H1 (cell line): ENCODE results near the gene TP53I13. TPM values are rescaled to one million over a fixed set of nuclear protein-coding genes. Genes with fewer than 3 reads are reported as not detected.

Experiments used
- CTCF ChIA-PET: fragments of 300-600 bp; sonication (Branson Sonifier 250); formaldehyde crosslinking; loops from one replicate; lab custom pipeline; 2021; ENCODE audit not compliant: partially characterized antibody; lab: Charles Lee
- POLR2A ChIA-PET: fragments of 300-600 bp; sonication (Branson Sonifier 250); formaldehyde crosslinking; loops from one replicate; lab custom pipeline; 2021; ENCODE audit warnings: inconsistent platforms; ENCODE audit not compliant: partially characterized antibody; lab: Charles Lee
- DNase-seq, 2 experiments: peaks; one replicate each; pipeline versions ENCODE4 v3.0.0 to v3.0.0-alpha.2; 2010 to 2022; ENCODE audit warnings: low spot score in 2 of 2, low read depth in 1 of 2, mixed read lengths in 1 of 2
- FAIRE-seq: peaks from 2 replicates; lab custom pipeline; 2011; peaks lifted over from hg19 to GRCh38; lab: Jason Lieb, UNC
- H2AFZ ChIP-seq: 2 replicates; pipeline ENCODE4 v1.8.1; 2012; ENCODE audit warnings: low read length, inconsistent platforms
- H2AK5ac ChIP-seq: 2 replicates; pipeline ENCODE4 v1.6.1; 2013; ENCODE audit warnings: low read depth, low read length
- H2BK120ac ChIP-seq: replicated peaks from 2 replicates; pipeline ENCODE3; 2013; ENCODE audit warnings: low read depth, low read length, inconsistent platforms
- H2BK12ac ChIP-seq: 2 replicates; pipeline ENCODE4 v1.6.1; 2013; ENCODE audit warnings: low read depth, low read length
- H2BK15ac ChIP-seq: 2 replicates; pipeline ENCODE4 v1.6.1; 2013; ENCODE audit warnings: low read length
- H2BK20ac ChIP-seq: 2 replicates; pipeline ENCODE4 v1.6.1; 2013; ENCODE audit warnings: low read length
- H2BK5ac ChIP-seq: 2 replicates; pipeline ENCODE4 v1.6.1; 2013; ENCODE audit warnings: low read depth, low read length
- H3K14ac ChIP-seq: 2 replicates; pipeline ENCODE4 v1.6.1; 2013; ENCODE audit warnings: inconsistent platforms; ENCODE audit not compliant: insufficient read length
- H3K18ac ChIP-seq: 2 replicates; pipeline ENCODE4 v1.6.1; 2013; ENCODE audit warnings: low read length; ENCODE audit errors: extremely low read depth
- H3K23ac ChIP-seq: 2 replicates; pipeline ENCODE4 v1.6.1; 2013; ENCODE audit warnings: inconsistent platforms; ENCODE audit not compliant: insufficient read length
- H3K23me2 ChIP-seq: 2 replicates; pipeline ENCODE4 v1.6.1; 2013; ENCODE audit warnings: low read depth, low read length
- H3K27ac ChIP-seq: 2 replicates; pipeline ENCODE4 v1.6.1; 2011; ENCODE audit warnings: low read depth, low read length, inconsistent platforms
- H3K27me3 ChIP-seq, 4 experiments: replicated peaks in 1 of 4; 1 replicate in 1 of 4; 2 replicates in 3 of 4; pipeline versions ENCODE4 v1.6.1 to v1.8.1; 2011 to 2013; ENCODE audit warnings: low read length in 3 of 4, mild to moderate bottlenecking in 3 of 4, inconsistent platforms in 2 of 4, mixed read lengths in 2 of 4, moderate library complexity in 1 of 4; ENCODE audit not compliant: control insufficient read depth in 3 of 4, insufficient read depth in 3 of 4; ENCODE audit errors: extremely low read depth in 1 of 4
- H3K36me3 ChIP-seq, 4 experiments: 2 replicates each; pipeline versions ENCODE4 v1.6.1 to v1.8.1; 2011 to 2013; ENCODE audit warnings: mild to moderate bottlenecking in 4 of 4, low read length in 3 of 4, moderate library complexity in 2 of 4, control low read depth in 1 of 4, inconsistent platforms in 1 of 4; ENCODE audit not compliant: insufficient read depth in 4 of 4, control insufficient read depth in 2 of 4
- H3K4ac ChIP-seq: replicated peaks from 2 replicates; pipeline ENCODE3; 2013; ENCODE audit warnings: low read length, low read depth, mixed read lengths, inconsistent platforms; ENCODE audit not compliant: insufficient read length
- H3K4me1 ChIP-seq, 4 experiments: replicated peaks in 1 of 4; 1 replicate in 1 of 4; 2 replicates in 3 of 4; pipeline versions ENCODE4 v1.6.1 to v1.8.1; 2011 to 2013; ENCODE audit warnings: low read length in 3 of 4, inconsistent platforms in 2 of 4, mixed read lengths in 1 of 4; ENCODE audit not compliant: insufficient read depth in 4 of 4, control insufficient read depth in 3 of 4
- H3K4me2 ChIP-seq, 2 experiments: 2 replicates each; pipeline versions ENCODE4 v1.6.1 to v1.8.1; 2011 to 2013; ENCODE audit warnings: low read depth in 2 of 2, low read length in 2 of 2, control low read depth in 1 of 2, inconsistent platforms in 1 of 2, mild to moderate bottlenecking in 1 of 2; ENCODE audit not compliant: insufficient read depth in 1 of 2
- H3K4me3 ChIP-seq, 4 experiments: fragments of 200-600, 300-600 bp in 1 of 4; sonication (generic), shearing (Covaris generic), sonication (Bioruptor Twin) in 1 of 4; 2 replicates each; pipeline versions ENCODE4 v1.5.1 to v1.8.1; 2011 to 2016; ENCODE audit warnings: low read length in 4 of 4, low read depth in 3 of 4, control low read depth in 2 of 4, inconsistent platforms in 2 of 4, mild to moderate bottlenecking in 2 of 4, mixed read lengths in 1 of 4, moderate library complexity in 1 of 4; ENCODE audit not compliant: insufficient read depth in 2 of 4; ENCODE audit errors: extremely low read depth in 1 of 4
- H3K56ac ChIP-seq: replicated peaks from 2 replicates; pipeline ENCODE3; 2013; ENCODE audit warnings: low read depth, mild to moderate bottlenecking, mixed read lengths, low read length, inconsistent platforms; ENCODE audit not compliant: insufficient read length
- H3K79me1 ChIP-seq: 2 replicates; pipeline ENCODE4 v1.6.1; 2013; ENCODE audit warnings: low read depth, low read length, control low read depth
- H3K79me2 ChIP-seq, 2 experiments: 2 replicates each; pipeline versions ENCODE4 v1.6.1 to v1.8.1; 2012 to 2013; ENCODE audit warnings: low read length in 2 of 2, mild to moderate bottlenecking in 2 of 2, inconsistent platforms in 1 of 2; ENCODE audit not compliant: insufficient read depth in 2 of 2, control insufficient read depth in 1 of 2
- H3K9ac ChIP-seq, 4 experiments: replicated peaks in 1 of 4; 1 replicate in 1 of 4; 2 replicates in 3 of 4; pipeline versions ENCODE4 v1.6.1 to v1.8.1; 2011 to 2013; ENCODE audit warnings: low read depth in 3 of 4, low read length in 3 of 4, control low read depth in 2 of 4, mild to moderate bottlenecking in 2 of 4, moderate library complexity in 2 of 4, inconsistent platforms in 1 of 4; ENCODE audit errors: extremely low read depth in 1 of 4
- H3K9me3 ChIP-seq, 2 experiments: 2 replicates each; pipeline versions ENCODE4 v1.6.1 to v1.8.1; 2012 to 2013; ENCODE audit warnings: mild to moderate bottlenecking in 2 of 2, moderate library complexity in 2 of 2, control low read depth in 1 of 2, inconsistent platforms in 1 of 2, low read depth in 1 of 2, low read length in 1 of 2, mixed read lengths in 1 of 2; ENCODE audit not compliant: insufficient read depth in 2 of 2
- H4K20me1 ChIP-seq, 2 experiments: replicated peaks in 1 of 2; 2 replicates each; pipeline versions ENCODE3 to v1.8.1; 2011 to 2013; ENCODE audit warnings: inconsistent platforms in 2 of 2, low read length in 2 of 2, mild to moderate bottlenecking in 1 of 2; ENCODE audit not compliant: insufficient read depth in 2 of 2, control insufficient read depth in 1 of 2
- H4K5ac ChIP-seq: 2 replicates; pipeline ENCODE4 v1.6.1; 2013; ENCODE audit warnings: low read length, low read depth, mixed read lengths, inconsistent platforms; ENCODE audit not compliant: insufficient read length
- H4K8ac ChIP-seq: 2 replicates; pipeline ENCODE4 v1.8.0; 2013; ENCODE audit warnings: mild to moderate bottlenecking, moderate library complexity, low read length, inconsistent platforms; ENCODE audit not compliant: insufficient read depth; ENCODE audit errors: extremely low read depth
- H4K91ac ChIP-seq: replicated peaks from 2 replicates; pipeline ENCODE3; 2013; ENCODE audit warnings: low read length, mixed read lengths, inconsistent platforms; ENCODE audit not compliant: insufficient read length
- BCL11A ChIP-seq, 2 experiments: IDR thresholded peaks; one replicate each; pipeline ENCODE4 v1.6.1; 2011; ENCODE audit warnings: low read depth in 2 of 2, low read length in 2 of 2, mild to moderate bottlenecking in 2 of 2
- BRCA1 ChIP-seq: IDR thresholded peaks from 2 replicates; pipeline ENCODE4 v1.6.1; 2012; ENCODE audit warnings: low read depth, low read length, improper control_type of control experiment
- CHD1 ChIP-seq: IDR thresholded peaks from 2 replicates; pipeline ENCODE4 v1.6.1; 2012; ENCODE audit warnings: low read depth, low read length, improper control_type of control experiment
- CTBP2 ChIP-seq: IDR thresholded peaks from 2 replicates; pipeline ENCODE4 v1.7.0; 2011; ENCODE audit warnings: borderline replicate concordance, mild to moderate bottlenecking, moderate library complexity, mixed read lengths, low read length; ENCODE audit not compliant: insufficient read depth, insufficient read length
- EP300 ChIP-seq, 2 experiments: IDR thresholded peaks; 1 replicate in 1 of 2; 2 replicates in 1 of 2; pipeline ENCODE4 v1.6.1; 2011 to 2012; ENCODE audit warnings: low read depth in 2 of 2, low read length in 2 of 2, mild to moderate bottlenecking in 2 of 2, borderline replicate concordance in 1 of 2, inconsistent platforms in 1 of 2, moderate library complexity in 1 of 2
- GABPA ChIP-seq: IDR thresholded peaks from 2 replicates; pipeline ENCODE4 v1.6.1; 2011; ENCODE audit warnings: mild to moderate bottlenecking, low read length, moderate library complexity, borderline replicate concordance; ENCODE audit not compliant: insufficient read depth
- POLR2AphosphoS5 ChIP-seq: IDR thresholded peaks from 2 replicates; pipeline ENCODE4 v1.6.1; 2011; ENCODE audit warnings: low read depth, low read length
- RXRA ChIP-seq: IDR thresholded peaks from 2 replicates; pipeline ENCODE4 v1.6.1; 2011; ENCODE audit warnings: low read depth, mild to moderate bottlenecking, low read length, moderate library complexity; ENCODE audit not compliant: insufficient read depth
- SP4 ChIP-seq: IDR thresholded peaks from 2 replicates; pipeline ENCODE4 v1.6.1; 2012; ENCODE audit warnings: low read length, inconsistent platforms
- SRF ChIP-seq: IDR thresholded peaks from 2 replicates; pipeline ENCODE4 v1.6.1; 2011; ENCODE audit warnings: mild to moderate bottlenecking, low read depth, low read length, moderate library complexity
- USF2 ChIP-seq: IDR thresholded peaks from 2 replicates; pipeline ENCODE4 v1.6.1; 2011; ENCODE audit warnings: low read length, improper control_type of control experiment
- WGBS, 2 experiments: shearing (Covaris generic) in 1 of 2; methylation state at CpG; one replicate each; pipeline versions ENCODE4 v1.1.6 to v1.1.7; 2013 to 2015; ENCODE audit warnings: low lambda C conversion rate in 2 of 2, mixed read lengths in 2 of 2, inconsistent platforms in 1 of 2, low coverage in 1 of 2, missing lambda C conversion rate in 1 of 2; ENCODE audit not compliant: insufficient replicate concordance in 2 of 2, insufficient coverage in 1 of 2, insufficient read length in 1 of 2; ENCODE audit errors: extremely low coverage in 1 of 2, missing lambda C conversion rate in 1 of 2; 5-methylcytosine and 5-hydroxymethylcytosine counted together
- polyA plus RNA-seq, 7 experiments: library from polyadenylated mRNA; depleted of rRNA in 3 of 7; stranded (reverse) in 5 of 7; unstranded in 2 of 7; fragments of >200 nt in 5 of 7; fragments of 200-250 nt in 2 of 7; gene quantifications; 1 replicate in 5 of 7; 2 replicates in 1 of 7; 4 replicates in 1 of 7; pipeline versions ENCODE4 v1.2.1 to v1.2.3, GENCODE V29; 2011 to 2013; ENCODE audit warnings: missing spikeins in 2 of 7, mixed read lengths in 2 of 7
- total RNA-seq: library from RNA; stranded (reverse); fragmentation: NEBNext Ultra II Directional; extraction: Animal tissue kit (Norgen Biotek cat#: 25700); gene quantifications from 2 replicates; pipeline ENCODE4 v1.2.1, GENCODE V29; 2021

The TP53I13 gene
- total and polyA plus RNA-seq, 2 of the 8 experiments (the other 6 are each of a cell fraction or from before 2014, with no cell fraction given) = 22.4 to 35.7 TPM

DNA sequence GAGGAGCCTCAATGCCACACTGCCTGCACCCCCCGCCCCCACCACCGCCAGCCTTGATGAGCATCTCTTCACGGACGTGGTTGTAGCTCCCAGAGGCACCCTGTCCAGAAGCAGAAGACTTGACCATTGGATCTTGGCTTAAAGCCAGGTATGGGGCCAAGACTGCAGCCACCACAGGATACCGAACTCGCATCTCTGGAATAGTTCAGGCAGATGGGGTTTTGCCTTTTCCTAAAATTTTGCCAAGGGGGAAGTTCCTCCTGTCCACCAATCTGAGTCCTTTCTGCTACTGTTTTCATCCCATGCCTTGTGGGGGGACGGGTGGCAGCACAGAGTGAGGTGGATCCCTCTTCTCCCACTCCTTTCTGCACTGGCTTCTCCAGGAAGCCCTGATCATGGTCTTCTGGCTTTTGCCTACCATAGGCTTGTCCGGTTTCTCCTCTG lies 53.3 kb downstream of the TP53I13 start:
- Histone ChIP-seq H3K14ac (no peak overlapping the region), H2BK12ac (no peak overlapping the region), H2BK120ac (no peak overlapping the region), H3K9ac (no peak overlapping the region), H2AK5ac (no peak overlapping the region), H3K27me3 (peaks cover 9 to 50% (median 37%) of the 10 kb centered on the region in 4 experiments), H3K9me3 (no peaks in the 10 kb centered on the region), H3K79me2 (no peaks in the 10 kb centered on the region), H3K23ac (no peak overlapping the region), H3K27ac (no peak overlapping the region), H2AFZ (no peak overlapping the region), H3K4me3 (peak overlapping the region in 1 of 4 experiments; percentile 84; a peak in 3 of 8 replicates), H2BK20ac (no peak overlapping the region), H3K36me3 (no peaks in the 10 kb centered on the region), H3K4me1 (peaks cover 11 to 32% (median 22%) of the 10 kb centered on the region in 4 experiments), H4K91ac (no peak overlapping the region), H2BK15ac (no peak overlapping the region), H3K18ac (no peak overlapping the region), H3K4ac (no peak overlapping the region), H3K23me2 (peaks cover 14% of the 10 kb centered on the region; the same call in 1 of the 2 replicates), H4K20me1 (peaks cover 0 to 6% of the 10 kb centered on the region in 2 experiments), H4K8ac (no peak overlapping the region), H3K79me1 (no peaks in the 10 kb centered on the region), H2BK5ac (no peak overlapping the region), H3K4me2 (peak overlapping the region; percentile 95), H3K56ac (no peak overlapping the region), H4K5ac (no peak overlapping the region)
- ChIA-PET POLR2A (interaction anchor here (1.7 kb wide), 1 partner anchor 30 kb away, joined by 9 read pairs; the partner anchor contains the start of gene ANKRD13B), CTCF (interaction anchor here (0.7 to 13.1 kb wide), 10 partner anchors 9 to 309 kb away, joined by 3 to 193 read pairs (median 3); partner anchors contain the start of genes ABHD15, SSH2 and TP53I13)
- 78% methylated on average over 8 of the region's 8 CpGs; no CpG with 5 or more reads in 1 of the 2 experiments for WGBS, 2 experiments
- FAIRE-seq = no peak
- DNase-seq = no peak
- TF ChIP-seq SP4 (no peak), RXRA (no peak), BCL11A (IDR thresholded peaks at IDR 0.05; ENCODE audit: low read depth in 2 of 2, low read length in 2 of 2) (no peak), EP300 (IDR thresholded peaks at IDR 0.05; ENCODE audit: borderline replicate concordance in 1 of 2, low read depth in 2 of 2, low read length in 2 of 2) (no peak), CTBP2 (no peak), POLR2AphosphoS5 (no peak), CHD1 (no peak), SRF (no peak), GABPA (no peak), USF2 (no peak), BRCA1 (no peak)
